ENCODE results near the gene KCNIP4. TPM values are rescaled to one million over a fixed set of nuclear protein-coding genes. Genes with fewer than 3 reads are reported as not detected.
"Not testable (repeated sequence)": the region's sequence is repeated elsewhere in the genome, so short reads cannot be mapped to it uniquely, and the experiment has no call there.

The KCNIP4 gene
- total and polyA plus RNA-seq, 10 donors: not detected

- no peaks in the 10 kb centered on the region for H3K36me3 ChIP-seq
- H3K9me3 ChIP-seq: no peaks in the 10 kb centered on the region
- no peak overlapping the region for H3K4me3 ChIP-seq
- no peak for TF ChIP-seq POLR2AphosphoS5 (IDR thresholded peaks at IDR 0.05)
- no peak for TF ChIP-seq CTCF (IDR thresholded peaks at IDR 0.05 in 8 of 11, conservative IDR thresholded peaks at IDR 0.05 in 3 of 11)
- TF ChIP-seq POLR2A (IDR thresholded peaks at IDR 0.05): no peak
- H3K27ac ChIP-seq: no peak overlapping the region
- H3K4me1 ChIP-seq: no peaks in the 10 kb centered on the region
- no peak for DNase-seq
- WGBS, 5 donors: 33 to 60% (median 43%) methylated on average over 4 of the region's 4 CpGs
- intact Hi-C loops (cut with DNase I; ENCODE audit: low total_unique reads): no loop called here
- H3K27me3 ChIP-seq (replicated peaks in 1 of 7): no peaks in the 10 kb centered on the region
Observed at GRCh38 chr4:20809812-20810211, 1138.8 kb downstream of the KCNIP4 start.

- Histone ChIP-seq H3K4me3 (no peak overlapping the region), H3K4me1 (no peaks in the 10 kb centered on the region), H3K36me3 (no peaks in the 10 kb centered on the region), H3K9me3 (peaks cover 0 to 20% (median 11%) of the 10 kb centered on the region in 8 donors), H3K27me3 (replicated peaks in 1 of 7) (no peaks in the 10 kb centered on the region), H3K27ac (no peak overlapping the region)
- WGBS, 5 donors: 86 to 94% (median 90%) methylated on average over 1 of the region's 1 CpG
- DNase-seq: no peak
- intact Hi-C loops (cut with DNase I; ENCODE audit: low total_unique reads): no loop called here
- TF ChIP-seq CTCF (IDR thresholded peaks at IDR 0.05 in 8 of 11, conservative IDR thresholded peaks at IDR 0.05 in 3 of 11) (no peak), POLR2AphosphoS5 (IDR thresholded peaks at IDR 0.05) (no peak), POLR2A (IDR thresholded peaks at IDR 0.05) (no peak)
Observed at GRCh38 chr4:20805716-20806115, 1142.9 kb downstream of the KCNIP4 start.

GRCh38 chr4:20787940-20788665 lies 1160.5 kb downstream of the KCNIP4 start:
- Histone ChIP-seq H3K36me3 (no peaks in the 10 kb centered on the region), H3K4me3 (no peak overlapping the region), H3K9me3 (peaks cover 0 to 8% (median 5%) of the 10 kb centered on the region in 8 donors), H3K4me1 (no peaks in the 10 kb centered on the region), H3K27me3 (replicated peaks in 1 of 7) (no peaks in the 10 kb centered on the region), H3K27ac (no peak overlapping the region)
- DNase-seq: no peak
- WGBS, 5 donors: 78 to 87% (median 80%) methylated on average over 2 of the region's 2 CpGs
- intact Hi-C loops (cut with DNase I; ENCODE audit: low total_unique reads): no loop called here
- TF ChIP-seq POLR2AphosphoS5 (IDR thresholded peaks at IDR 0.05) (no peak), POLR2A (IDR thresholded peaks at IDR 0.05) (no peak), CTCF (IDR thresholded peaks at IDR 0.05 in 8 of 11, conservative IDR thresholded peaks at IDR 0.05 in 3 of 11) (no peak)

- H3K27ac ChIP-seq; intact Hi-C loops (cut with DNase I; ENCODE audit: low total_unique reads); H3K4me3 ChIP-seq; H3K27me3 ChIP-seq (replicated peaks in 1 of 7); H3K4me1 ChIP-seq; DNase-seq; H3K36me3 ChIP-seq: not testable (repeated sequence)
- H3K9me3 ChIP-seq: peaks cover 0 to 49% (median 34%) of the 10 kb centered on the region in 8 donors
- WGBS, 5 donors: 72 to 92% (median 84%) methylated on average over 1 of the region's 1 CpG
Observed at GRCh38 chr4:20783134-20783533, 1165.4 kb downstream of the KCNIP4 start.
